Sigmoid colon (tissue), 7 donors: ENCODE measurements around the gene TSC22D1. TPM values are rescaled to one million over a fixed set of nuclear protein-coding genes. Genes with fewer than 3 reads are reported as not detected.

Source experiments
- DNase-seq: peaks from one replicate; pipeline ENCODE4 v3.0.0-alpha.2; 2019
- H3K27ac ChIP-seq, 4 donors: fragments of 200-600 bp; sonication (generic); one replicate each; pipeline ENCODE4 v1.5.1; 2016 to 2019; ENCODE audit warnings: mild to moderate bottlenecking in 1 of 4
- H3K27me3 ChIP-seq, 3 donors: fragments of 200-600 bp; sonication (generic); one replicate each; pipeline ENCODE4 v1.5.1; 2019; ENCODE audit warnings: mild to moderate bottlenecking in 1 of 3
- H3K36me3 ChIP-seq, 4 donors: fragments of 200-600 bp; sonication (generic); one replicate each; pipeline ENCODE4 v1.5.1; 2016 to 2019
- H3K4me1 ChIP-seq, 4 donors: fragments of 200-600 bp; sonication (generic); one replicate each; pipeline ENCODE4 v1.5.1; 2017 to 2019
- H3K4me3 ChIP-seq, 4 donors: fragments of 200-600 bp; sonication (generic); one replicate each; pipeline ENCODE4 v1.5.1; 2017 to 2019; ENCODE audit warnings: mild to moderate bottlenecking in 2 of 4, moderate library complexity in 1 of 4
- H3K9me3 ChIP-seq, 4 donors: fragments of 200-600 bp in 3 of 4; sonication (generic) in 3 of 4; one replicate each; pipeline versions ENCODE4 v1.5.1 to v1.6.1; 2013 to 2019
- EP300 ChIP-seq, 4 donors: sonication (generic); formaldehyde crosslinking; IDR thresholded peaks; one replicate each; pipeline ENCODE4 v1.6.1; 2017; ENCODE audit warnings: antibody characterized with exemption in 4 of 4
- POLR2A ChIP-seq, 2 donors: fragments of 450-650 bp; IDR thresholded peaks; one replicate each; pipeline ENCODE4 v1.6.1; 2016; ENCODE audit warnings: antibody characterized with exemption in 2 of 2, mild to moderate bottlenecking in 2 of 2, moderate library complexity in 2 of 2
- POLR2AphosphoS5 ChIP-seq, 4 donors: sonication (generic); formaldehyde crosslinking; IDR thresholded peaks; one replicate each; pipeline ENCODE4 v1.6.1; 2017; ENCODE audit warnings: antibody characterized with exemption in 4 of 4
- WGBS, 2 donors: extraction: QIAGEN DNeasy Blood & Tissue Kit; methylation state at CpG; one replicate each; pipeline ENCODE4 v1.1.7; 2013; 5-methylcytosine and 5-hydroxymethylcytosine counted together
- intact Hi-C: fragments of 100-400 bp; cut with DNase I; formaldehyde crosslinking; loops from one replicate; pipeline ENCODE4 v1.15.1; 2023
- polyA plus RNA-seq, 3 donors: library from polyadenylated mRNA; stranded (reverse); fragments of 200-250 nt; gene quantifications; one replicate each; pipeline ENCODE4 v1.2.3, GENCODE V29; 2013
- total RNA-seq, 4 donors: library from RNA; depleted of rRNA; stranded (reverse); fragments of >200 nt; gene quantifications; one replicate each; pipeline ENCODE4 v1.1.0, GENCODE V29; 2016
- TF ChIP-seq, protein P1 (sequence below), 4 experiments: fragments of 450-650 bp in 3 of 4; fragments of 200-600 bp in 1 of 4; IDR thresholded peaks; one replicate each; pipeline ENCODE4 v1.5.1; 2016 to 2019; ENCODE audit warnings: antibody characterized with exemption in 4 of 4, mild to moderate bottlenecking in 3 of 4, moderate library complexity in 2 of 4
- donor health status: healthy with polysubstance abuse.
- donor health status: Bipolar disorder and iron deficiency.
- donor health status: healthy.

TSC22D1 gene
- total and polyA plus RNA-seq, 7 donors, result 121 to 225 (median 176) TPM

DNA sequence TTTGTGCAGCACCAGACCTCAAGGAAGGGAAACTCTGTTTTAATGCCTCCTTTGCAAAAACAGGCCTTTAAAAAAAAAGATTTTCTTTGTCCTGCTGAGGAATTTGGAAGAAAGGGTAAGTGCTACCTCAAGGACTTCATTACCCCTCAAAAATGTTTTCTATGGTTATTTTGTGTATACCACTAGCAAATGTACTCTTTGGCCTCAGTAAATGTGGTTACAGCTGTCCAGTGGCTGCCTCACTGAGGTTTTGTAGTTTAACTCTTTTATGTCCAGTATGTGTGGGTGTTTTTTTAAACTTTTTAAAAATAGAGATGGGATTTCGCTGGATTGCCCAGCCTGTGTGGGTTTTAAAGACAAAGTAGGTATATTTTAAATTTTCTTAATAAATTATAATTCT is 42.2 kb upstream of the TSC22D1 start:
- intact Hi-C loops, result no loop called here
- Histone ChIP-seq H3K4me1 (no peaks in the 10 kb centered on the region), H3K27ac (no peak overlapping the region), H3K4me3 (no peak overlapping the region), H3K9me3 (no peaks in the 10 kb centered on the region), H3K27me3 (no peaks in the 10 kb centered on the region), H3K36me3 (no peaks in the 10 kb centered on the region)
- no peak for DNase-seq
- 63 to 79% methylated on average over 1 of the region's 1 CpG for WGBS, 2 donors
- TF ChIP-seq POLR2A (IDR thresholded peaks at IDR 0.05) (no peak), POLR2AphosphoS5 (IDR thresholded peaks at IDR 0.05) (no peak), EP300 (IDR thresholded peaks at IDR 0.05) (no peak)
- TF ChIP-seq, protein P1, sequence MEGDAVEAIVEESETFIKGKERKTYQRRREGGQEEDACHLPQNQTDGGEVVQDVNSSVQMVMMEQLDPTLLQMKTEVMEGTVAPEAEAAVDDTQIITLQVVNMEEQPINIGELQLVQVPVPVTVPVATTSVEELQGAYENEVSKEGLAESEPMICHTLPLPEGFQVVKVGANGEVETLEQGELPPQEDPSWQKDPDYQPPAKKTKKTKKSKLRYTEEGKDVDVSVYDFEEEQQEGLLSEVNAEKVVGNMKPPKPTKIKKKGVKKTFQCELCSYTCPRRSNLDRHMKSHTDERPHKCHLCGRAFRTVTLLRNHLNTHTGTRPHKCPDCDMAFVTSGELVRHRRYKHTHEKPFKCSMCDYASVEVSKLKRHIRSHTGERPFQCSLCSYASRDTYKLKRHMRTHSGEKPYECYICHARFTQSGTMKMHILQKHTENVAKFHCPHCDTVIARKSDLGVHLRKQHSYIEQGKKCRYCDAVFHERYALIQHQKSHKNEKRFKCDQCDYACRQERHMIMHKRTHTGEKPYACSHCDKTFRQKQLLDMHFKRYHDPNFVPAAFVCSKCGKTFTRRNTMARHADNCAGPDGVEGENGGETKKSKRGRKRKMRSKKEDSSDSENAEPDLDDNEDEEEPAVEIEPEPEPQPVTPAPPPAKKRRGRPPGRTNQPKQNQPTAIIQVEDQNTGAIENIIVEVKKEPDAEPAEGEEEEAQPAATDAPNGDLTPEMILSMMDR (IDR thresholded peaks at IDR 0.05), result no peak

DNA sequence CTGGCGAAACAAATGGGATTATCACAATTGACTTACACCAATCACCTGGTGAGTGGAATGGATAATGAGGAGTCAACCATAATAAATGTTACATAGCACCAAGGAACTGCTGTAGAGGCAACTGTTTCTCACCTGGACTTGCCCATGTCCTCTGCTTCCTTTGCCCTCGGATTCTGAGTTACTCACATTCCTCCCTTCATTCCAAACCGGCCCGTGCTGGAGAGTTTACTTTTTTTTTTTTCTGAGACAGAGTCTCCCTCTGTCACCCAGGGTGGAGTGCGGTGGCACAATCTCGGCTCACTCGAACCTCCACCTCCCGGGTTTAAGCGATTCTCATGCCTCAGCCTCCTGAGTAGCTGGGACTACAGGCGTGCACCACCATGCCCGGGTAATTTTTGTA is 41.5 kb upstream of the TSC22D1 start:
- no peak for DNase-seq
- no peak overlapping the region for H3K4me3 ChIP-seq
- intact Hi-C loops, result no loop called here
- no peaks in the 10 kb centered on the region for H3K9me3 ChIP-seq
- TF ChIP-seq POLR2AphosphoS5 (IDR thresholded peaks at IDR 0.05) (no peak), POLR2A (IDR thresholded peaks at IDR 0.05) (no peak), EP300 (IDR thresholded peaks at IDR 0.05) (no peak)
- TF ChIP-seq, protein P1 (IDR thresholded peaks at IDR 0.05), result no peak
- no peak overlapping the region for H3K27ac ChIP-seq
- no peaks in the 10 kb centered on the region for H3K36me3 ChIP-seq
- no peaks in the 10 kb centered on the region for H3K27me3 ChIP-seq
- 90 to 93% methylated on average over 11 of the region's 11 CpGs for WGBS, 2 donors
- H3K4me1 ChIP-seq, result no peaks in the 10 kb centered on the region

GRCh38 chr13:44609137-44609536 is 33.0 kb upstream of the TSC22D1 start:
- 93 to 97% methylated on average over 2 of the region's 2 CpGs for WGBS, 2 donors
- Histone ChIP-seq H3K36me3 (no peaks in the 10 kb centered on the region), H3K27ac (no peak overlapping the region), H3K27me3 (no peaks in the 10 kb centered on the region), H3K9me3 (peaks cover 0 to 3% (median 0%) of the 10 kb centered on the region in 4 donors), H3K4me3 (no peak overlapping the region), H3K4me1 (no peaks in the 10 kb centered on the region)
- no peak for DNase-seq
- intact Hi-C loops, result no loop called here
- no peak for TF ChIP-seq EP300 (IDR thresholded peaks at IDR 0.05)
- no peak for TF ChIP-seq POLR2A (IDR thresholded peaks at IDR 0.05)
- TF ChIP-seq POLR2AphosphoS5 (IDR thresholded peaks at IDR 0.05), result no peak
- TF ChIP-seq, protein P1 (IDR thresholded peaks at IDR 0.05), result no peak

DNA sequence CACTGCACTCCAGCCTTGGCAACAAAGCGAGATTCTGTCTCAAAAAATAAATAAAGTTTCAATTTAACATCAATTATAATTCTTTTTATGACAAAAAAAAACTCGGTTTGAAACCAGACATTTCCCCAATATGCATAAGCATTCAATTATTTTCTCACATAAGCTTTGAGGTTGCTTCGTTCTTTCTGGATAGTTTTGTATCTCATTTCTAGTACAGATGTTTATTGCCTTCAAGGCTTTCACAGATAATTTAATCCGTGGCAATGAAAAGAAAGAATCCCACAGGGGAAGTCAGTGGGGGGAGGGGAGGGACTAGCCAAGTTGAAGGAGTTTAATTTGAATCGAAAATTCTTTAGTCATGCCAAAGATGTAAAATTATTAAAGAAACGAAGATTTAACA is 29.6 kb upstream of the TSC22D1 start:
- Histone ChIP-seq H3K4me3 (no peak overlapping the region), H3K27ac (no peak overlapping the region), H3K4me1 (no peaks in the 10 kb centered on the region), H3K27me3 (no peaks in the 10 kb centered on the region), H3K9me3 (peaks cover 0 to 2% (median 0%) of the 10 kb centered on the region in 4 donors), H3K36me3 (no peaks in the 10 kb centered on the region)
- TF ChIP-seq EP300 (IDR thresholded peaks at IDR 0.05) (no peak), POLR2AphosphoS5 (IDR thresholded peaks at IDR 0.05) (no peak), POLR2A (IDR thresholded peaks at IDR 0.05) (no peak)
- TF ChIP-seq, protein P1 (IDR thresholded peaks at IDR 0.05), result no peak
- no peak for DNase-seq
- intact Hi-C loops, result no loop called here
- WGBS, 2 donors, result 72% methylated on average over 6 of the region's 6 CpGs

GRCh38 chr13:44605275-44605674 is 29.1 kb upstream of the TSC22D1 start:
- no peak for DNase-seq
- Histone ChIP-seq H3K27me3 (no peaks in the 10 kb centered on the region), H3K4me3 (no peak overlapping the region), H3K9me3 (no peaks in the 10 kb centered on the region), H3K27ac (no peak overlapping the region), H3K36me3 (no peaks in the 10 kb centered on the region), H3K4me1 (no peaks in the 10 kb centered on the region)
- 75 to 79% methylated on average over 2 of the region's 2 CpGs for WGBS, 2 donors
- intact Hi-C loops, result no loop called here
- TF ChIP-seq, protein P1 (IDR thresholded peaks at IDR 0.05), result no peak
- TF ChIP-seq POLR2A (IDR thresholded peaks at IDR 0.05) (no peak), POLR2AphosphoS5 (IDR thresholded peaks at IDR 0.05) (no peak), EP300 (IDR thresholded peaks at IDR 0.05) (no peak)
